Omental fat pad (tissue), 4 donors: Measurements from ENCODE around the gene EEF2KMT. TPM values are rescaled to one million over a fixed set of nuclear protein-coding genes. Genes with fewer than 3 reads are reported as not detected.
"Not testable (repeated sequence)": the region's sequence is repeated elsewhere in the genome, so short reads cannot be mapped to it uniquely, and the experiment has no call there.

Source experiments
- ATAC-seq: fragments of 150-250 bp; one replicate; pipeline ENCODE4 v1.9.1; 2016; ENCODE audit warnings: mild to moderate bottlenecking, moderate library complexity; ENCODE audit not compliant: low FRiP score
- DNase-seq: peaks from one replicate; pipeline ENCODE4 v3.0.0-alpha.2; 2019; ENCODE audit warnings: low spot score
- CTCF ChIP-seq, 3 donors: fragments of 450-650 bp; IDR thresholded peaks; one replicate each; pipeline ENCODE4 v1.5.1; 2016 to 2017; ENCODE audit warnings: antibody characterized with exemption in 3 of 3, mild to moderate bottlenecking in 3 of 3, moderate library complexity in 2 of 3
- total RNA-seq, 4 donors: library from RNA; depleted of rRNA; stranded (reverse); fragments of >200 nt; gene quantifications; one replicate each; pipeline ENCODE4 v1.1.0, GENCODE V29; 2016

The EEF2KMT gene
- total RNA-seq, 4 donors from 2014 or later: 6.3 to 12.2 (median 8.6) TPM

GRCh38 chr16:5045499-5046115 is 52.0 kb downstream of the EEF2KMT start:
- DNase-seq: no peak
- TF ChIP-seq CTCF (IDR thresholded peaks at IDR 0.05): no peak
- ATAC-seq: no peak

- ATAC-seq, DNase-seq: not testable (repeated sequence)
Measured at GRCh38 chr16:5044581-5044980, 53.0 kb downstream of the EEF2KMT start.

DNA sequence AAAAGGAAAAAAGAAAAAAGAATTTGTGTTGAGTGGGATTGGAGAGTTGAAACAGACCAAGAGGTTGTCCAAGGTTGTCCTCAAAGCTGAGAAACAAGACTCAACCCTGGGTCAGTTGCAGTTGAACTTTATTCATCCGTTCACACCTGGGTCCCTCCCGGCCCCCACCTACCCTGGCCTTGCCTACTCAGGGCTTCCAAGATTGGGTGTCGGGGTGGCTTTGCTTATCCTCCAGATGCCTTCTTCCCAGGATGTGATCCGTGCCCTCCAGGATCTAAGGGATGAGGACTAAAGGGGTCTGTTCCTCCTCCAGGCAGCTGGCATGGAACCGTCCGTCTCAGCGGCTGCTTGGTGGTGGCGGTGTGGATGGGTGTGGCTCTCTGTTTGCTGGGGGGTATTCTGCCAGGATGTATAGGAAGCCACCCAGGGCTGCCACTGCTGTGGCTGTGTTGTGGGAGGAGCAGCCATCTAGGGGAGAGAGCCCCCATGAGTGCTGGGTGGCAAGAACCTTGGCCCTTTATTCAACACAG is 53.5 kb downstream of the EEF2KMT start:
- ATAC-seq (no peak), DNase-seq (no peak)
- TF ChIP-seq CTCF (IDR thresholded peaks at IDR 0.05): no peak

DNA sequence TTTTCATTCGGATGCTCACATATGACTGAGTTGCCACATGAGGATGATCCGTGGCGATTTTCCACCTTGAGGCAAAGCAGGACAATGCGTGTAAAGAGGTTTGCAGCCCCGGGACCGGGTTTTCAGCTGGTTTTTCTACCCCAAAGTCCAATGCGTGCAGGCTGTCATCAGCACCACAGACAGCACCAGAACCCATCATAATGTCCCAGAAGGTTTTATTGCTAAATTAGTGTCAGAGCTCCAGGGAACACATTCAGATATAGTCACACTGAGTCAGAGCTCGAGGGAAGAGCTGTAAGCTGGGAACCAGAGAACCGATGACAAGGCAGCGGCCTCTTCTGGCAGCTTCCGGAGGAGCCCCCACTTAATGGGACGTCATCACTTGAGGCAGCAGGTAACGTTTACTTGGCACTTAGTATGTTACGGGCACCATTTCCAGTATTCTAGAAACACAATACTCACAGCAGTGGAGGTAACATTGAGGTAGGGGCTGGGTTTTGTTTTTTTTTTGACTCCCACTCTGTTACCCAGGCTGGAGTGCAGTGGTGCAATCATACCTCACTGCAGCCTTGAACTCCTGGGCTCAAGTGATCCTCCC is 54.9 kb downstream of the EEF2KMT start:
- DNase-seq: no peak
- TF ChIP-seq CTCF (IDR thresholded peaks at IDR 0.05): no peak
- no peak for ATAC-seq

DNA sequence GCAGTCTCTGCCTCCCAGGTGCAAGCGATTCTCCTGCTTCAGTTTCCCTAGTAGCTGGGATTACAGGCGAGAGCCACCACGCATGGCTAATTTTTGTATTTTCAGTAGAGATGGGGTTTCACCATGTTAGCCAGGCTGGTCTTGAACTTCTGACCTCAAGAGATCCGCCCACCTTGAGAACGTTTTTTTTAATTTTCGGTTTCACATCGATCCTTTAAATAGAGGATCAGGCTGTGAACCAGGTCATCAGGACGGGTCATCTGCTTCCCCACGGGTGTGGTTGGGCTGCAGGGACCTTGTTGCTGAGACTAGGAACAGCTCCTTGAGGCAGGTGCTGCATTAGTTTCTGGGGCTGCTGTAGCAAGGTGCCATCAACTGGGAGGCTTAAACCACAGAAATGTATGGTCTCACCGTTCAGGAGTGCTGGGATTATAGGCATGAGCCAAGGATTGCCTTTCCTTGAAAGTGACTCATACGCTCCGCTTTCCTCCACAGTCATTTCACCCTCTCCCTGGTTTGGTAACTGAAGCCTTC is 55.9 kb downstream of the EEF2KMT start:
- TF ChIP-seq CTCF (IDR thresholded peaks at IDR 0.05): no peak
- DNase-seq (no peak), ATAC-seq (no peak)

GRCh38 chr16:5040451-5040850 is 57.1 kb downstream of the EEF2KMT start:
- no peak for DNase-seq

More at GRCh38 chr16:5040451-5040850, 57.1 kb downstream of the EEF2KMT start:
- TF ChIP-seq CTCF (IDR thresholded peaks at IDR 0.05): no peak
- no peak for ATAC-seq
